Stimulated activated CD8-positive, alpha-beta memory T cell treated with anti-CD3 and anti-CD28 coated beads, Interleukin-7, amount 100 ng/mL, for 48 hours (primary cell): ENCODE measurements around the gene HAUS5.

Experiments used
- DNase-seq, 2 donors: peaks; one replicate each; pipeline ENCODE4 v3.0.0-alpha.2; 2020; ENCODE audit warnings: low read depth in 1 of 2; ENCODE audit errors: extremely low read depth in 1 of 2

The HAUS5 gene

GRCh38 chr19:35669974-35670373 lies 57.4 kb downstream of the HAUS5 start:
- no peak for DNase-seq

GRCh38 chr19:35670686-35671085 lies 58.2 kb downstream of the HAUS5 start:
- DNase-seq = no peak

- no peak for DNase-seq
Observed at GRCh38 chr19:35671818-35672217, 59.3 kb downstream of the HAUS5 start.

- peak; percentile 29 to 53 for DNase-seq
Observed at GRCh38 chr19:35673121-35673804, 60.7 kb downstream of the HAUS5 start.
